HEK293T (cell line): Measurements from ENCODE around the gene SERPINF2.

ENCODE experiments used
- FOXA1 ChIP-seq: fragments of 450-650 bp; IDR thresholded peaks from 2 replicates; pipeline ENCODE4 v1.6.1; 2016; ENCODE audit warnings: mild to moderate bottlenecking
- FOXM1 ChIP-seq: fragments of 450-650 bp; IDR thresholded peaks from 2 replicates; pipeline ENCODE4 v1.6.1; 2017; ENCODE audit warnings: mild to moderate bottlenecking, borderline replicate concordance
- PKNOX1 ChIP-seq: fragments of 450-650 bp; IDR thresholded peaks from 2 replicates; pipeline ENCODE4 v1.6.1; 2016
- SP1 ChIP-seq: fragments of 450-650 bp; IDR thresholded peaks from 2 replicates; pipeline ENCODE4 v1.6.1; 2017
- ZNF384 ChIP-seq: fragments of 450-650 bp; IDR thresholded peaks from 2 replicates; pipeline ENCODE4 v1.6.1; 2016

GRCh38 chr17:1693339-1693738, 49.3 kb upstream of the SERPINF2 start:
- no peak for TF ChIP-seq ZNF384
- TF ChIP-seq FOXA1, result no peak
- no peak for TF ChIP-seq SP1
- TF ChIP-seq FOXM1, result no peak
- TF ChIP-seq PKNOX1, result no peak
